KMS-11 (cell line): ENCODE results near the gene TSLP.

Experiments
- H2AFZ ChIP-seq: fragments of 200-600 bp; sonication (generic); 2 replicates; pipeline ENCODE4 v1.6.1; 2016; ENCODE audit warnings: antibody characterized with exemption, mixed run types, low read depth
- H3K27ac ChIP-seq: fragments of 200-600 bp; sonication (generic); 2 replicates; pipeline ENCODE4 v1.6.1; 2016; ENCODE audit warnings: mild to moderate bottlenecking, mixed run types
- H3K27me3 ChIP-seq: fragments of 200-600 bp; sonication (generic); 2 replicates; pipeline ENCODE4 v1.6.1; 2017; ENCODE audit warnings: mild to moderate bottlenecking, low read depth, mixed run types, moderate library complexity; ENCODE audit not compliant: insufficient read depth
- H3K36me3 ChIP-seq: fragments of 200-600 bp; sonication (generic); 2 replicates; pipeline ENCODE4 v1.6.1; 2017; ENCODE audit warnings: mild to moderate bottlenecking, mixed run types; ENCODE audit not compliant: insufficient read depth
- H3K4me1 ChIP-seq: fragments of 200-600 bp; sonication (generic); 2 replicates; pipeline ENCODE4 v1.6.1; 2016; ENCODE audit warnings: mild to moderate bottlenecking, low read depth, mixed run types; ENCODE audit not compliant: poor library complexity, severe bottlenecking
- H3K4me2 ChIP-seq: fragments of 200-600 bp; sonication (generic); 2 replicates; pipeline ENCODE4 v1.7.0; 2016; ENCODE audit warnings: mild to moderate bottlenecking, mixed run types
- H3K4me3 ChIP-seq: fragments of 200-600 bp; sonication (generic); IDR thresholded peaks from 2 replicates; pipeline ENCODE4 v1.6.1; 2017; ENCODE audit warnings: low read depth, low read length, mixed read lengths; ENCODE audit not compliant: insufficient read depth
- H3K79me2 ChIP-seq: fragments of 200-600 bp; sonication (generic); 2 replicates; pipeline ENCODE4 v1.6.1; 2016; ENCODE audit warnings: low read depth, mixed run types; ENCODE audit not compliant: insufficient read depth
- H3K9ac ChIP-seq: fragments of 200-600 bp; sonication (generic); 2 replicates; pipeline ENCODE4 v1.6.1; 2016; ENCODE audit warnings: mild to moderate bottlenecking, mixed run types
- H4K20me1 ChIP-seq: fragments of 200-600 bp; sonication (generic); 2 replicates; pipeline ENCODE4 v1.6.1; 2016; ENCODE audit warnings: mild to moderate bottlenecking, mixed run types; ENCODE audit not compliant: insufficient read depth
- CTCF ChIP-seq: fragments of 200-600 bp; sonication (generic); conservative IDR thresholded peaks from 2 replicates; pipeline ENCODE4 v1.6.1; 2017; ENCODE audit warnings: low read depth, mild to moderate bottlenecking, antibody characterized with exemption, low read length, moderate library complexity, mixed read lengths

TSLP gene

GRCh38 chr5:111072949-111073682, 1.6 kb downstream of the TSLP start:
- peaks cover 18% of the 10 kb centered on the region for H3K4me1 ChIP-seq
- H3K27me3 ChIP-seq = no peaks in the 10 kb centered on the region
- H3K4me3 ChIP-seq = no peak overlapping the region
- H3K36me3 ChIP-seq = no peaks in the 10 kb centered on the region
- no peak overlapping the region for H3K4me2 ChIP-seq
- no peak overlapping the region for H3K27ac ChIP-seq
- H2AFZ ChIP-seq = no peak overlapping the region
- H3K79me2 ChIP-seq = no peaks in the 10 kb centered on the region
- H3K9ac ChIP-seq = no peak overlapping the region
- H4K20me1 ChIP-seq = no peaks in the 10 kb centered on the region
- no peak for TF ChIP-seq CTCF

- TF ChIP-seq CTCF = no peak
- Histone ChIP-seq H3K27ac (no peak overlapping the region), H3K4me2 (no peak overlapping the region), H3K4me1 (peaks cover 18% of the 10 kb centered on the region), H2AFZ (no peak overlapping the region), H3K4me3 (no peak overlapping the region), H4K20me1 (no peaks in the 10 kb centered on the region), H3K9ac (no peak overlapping the region), H3K27me3 (no peaks in the 10 kb centered on the region), H3K79me2 (no peaks in the 10 kb centered on the region), H3K36me3 (no peaks in the 10 kb centered on the region)
These were observed 2.7 kb downstream of the TSLP start for GRCh38 chr5:111074244-111074643.

- Histone ChIP-seq H3K4me3 (no peak overlapping the region), H3K27me3 (no peaks in the 10 kb centered on the region), H4K20me1 (no peaks in the 10 kb centered on the region), H3K9ac (no peak overlapping the region), H3K79me2 (no peaks in the 10 kb centered on the region), H3K27ac (no peak overlapping the region), H3K36me3 (no peaks in the 10 kb centered on the region), H2AFZ (no peak overlapping the region), H3K4me1 (peaks cover 18% of the 10 kb centered on the region), H3K4me2 (no peak overlapping the region)
- no peak for TF ChIP-seq CTCF
These were observed 4.0 kb downstream of the TSLP start for GRCh38 chr5:111075520-111075919.

GRCh38 chr5:111076091-111076490, 4.6 kb downstream of the TSLP start:
- H3K4me2 ChIP-seq = no peak overlapping the region
- no peak overlapping the region for H3K27ac ChIP-seq
- H3K79me2 ChIP-seq = no peaks in the 10 kb centered on the region
- H3K27me3 ChIP-seq = no peaks in the 10 kb centered on the region
- no peaks in the 10 kb centered on the region for H4K20me1 ChIP-seq
- H3K9ac ChIP-seq = no peak overlapping the region
- H3K4me1 ChIP-seq = peaks cover 18% of the 10 kb centered on the region
- H3K36me3 ChIP-seq = no peaks in the 10 kb centered on the region
- H3K4me3 ChIP-seq = no peak overlapping the region
- H2AFZ ChIP-seq = no peak overlapping the region
- no peak for TF ChIP-seq CTCF
